Astrocyte of the spinal cord (primary cell): ENCODE measurements around the gene HOXA3.

Experiments
- DNase-seq: peaks from one replicate; pipeline ENCODE4 v3.0.0; 2011; ENCODE audit warnings: low read depth, low spot score
- H3K4me3 ChIP-seq: 2 replicates; pipeline ENCODE4 v1.5.1; 2011; ENCODE audit warnings: low read depth, mild to moderate bottlenecking, low read length, moderate library complexity
- in situ Hi-C: cut with HindIII; loops from 2 replicates; pipeline ENCODE4 v1.10.0; 2017; ENCODE audit warnings: low sequenced_read_pairs
- TF ChIP-seq, protein P1 (sequence below): IDR thresholded peaks from 2 replicates; pipeline ENCODE4 v1.5.1; 2012; ENCODE audit warnings: low read depth, mild to moderate bottlenecking, low read length, inconsistent platforms

The HOXA3 gene

GRCh38 chr7:27180431-27181420, 28.3 kb upstream of the HOXA3 start:
- no peak overlapping the region for H3K4me3 ChIP-seq
- DNase-seq: no peak
- TF ChIP-seq, protein P1, sequence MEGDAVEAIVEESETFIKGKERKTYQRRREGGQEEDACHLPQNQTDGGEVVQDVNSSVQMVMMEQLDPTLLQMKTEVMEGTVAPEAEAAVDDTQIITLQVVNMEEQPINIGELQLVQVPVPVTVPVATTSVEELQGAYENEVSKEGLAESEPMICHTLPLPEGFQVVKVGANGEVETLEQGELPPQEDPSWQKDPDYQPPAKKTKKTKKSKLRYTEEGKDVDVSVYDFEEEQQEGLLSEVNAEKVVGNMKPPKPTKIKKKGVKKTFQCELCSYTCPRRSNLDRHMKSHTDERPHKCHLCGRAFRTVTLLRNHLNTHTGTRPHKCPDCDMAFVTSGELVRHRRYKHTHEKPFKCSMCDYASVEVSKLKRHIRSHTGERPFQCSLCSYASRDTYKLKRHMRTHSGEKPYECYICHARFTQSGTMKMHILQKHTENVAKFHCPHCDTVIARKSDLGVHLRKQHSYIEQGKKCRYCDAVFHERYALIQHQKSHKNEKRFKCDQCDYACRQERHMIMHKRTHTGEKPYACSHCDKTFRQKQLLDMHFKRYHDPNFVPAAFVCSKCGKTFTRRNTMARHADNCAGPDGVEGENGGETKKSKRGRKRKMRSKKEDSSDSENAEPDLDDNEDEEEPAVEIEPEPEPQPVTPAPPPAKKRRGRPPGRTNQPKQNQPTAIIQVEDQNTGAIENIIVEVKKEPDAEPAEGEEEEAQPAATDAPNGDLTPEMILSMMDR: no peak
- in situ Hi-C loops: no loop called here

- H3K4me3 ChIP-seq: no peak overlapping the region
- in situ Hi-C loops: no loop called here
- DNase-seq: peak; percentile 55
- TF ChIP-seq, protein P1: peak; percentile 90
Observed at GRCh38 chr7:27179503-27180430, 27.4 kb upstream of the HOXA3 start.

GRCh38 chr7:27179030-27179429, 26.6 kb upstream of the HOXA3 start:
- TF ChIP-seq, protein P1: no peak
- no peak overlapping the region for H3K4me3 ChIP-seq
- in situ Hi-C loops: no loop called here
- DNase-seq: no peak

DNA sequence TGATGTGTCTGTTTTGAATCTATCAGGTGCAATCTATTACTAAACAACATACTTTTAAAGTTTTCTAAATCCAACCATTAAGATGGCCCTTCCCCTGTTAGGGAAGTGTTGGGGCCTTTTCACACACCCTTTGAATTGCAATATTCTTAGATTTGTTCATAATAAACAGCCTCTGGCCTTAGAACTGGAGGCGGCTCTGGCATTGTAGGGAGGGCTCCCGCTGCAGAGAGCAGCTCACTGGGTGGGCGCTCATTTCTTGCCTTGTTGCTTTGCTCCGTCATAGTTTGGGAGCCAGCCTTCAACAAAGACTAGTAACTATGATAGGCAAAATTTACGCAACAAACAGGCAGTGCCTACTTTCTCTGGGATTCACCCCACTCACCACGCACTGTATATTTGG, 26.0 kb upstream of the HOXA3 start:
- DNase-seq: no peak
- in situ Hi-C loops: no loop called here
- H3K4me3 ChIP-seq: no peak overlapping the region
- TF ChIP-seq, protein P1: no peak

DNA sequence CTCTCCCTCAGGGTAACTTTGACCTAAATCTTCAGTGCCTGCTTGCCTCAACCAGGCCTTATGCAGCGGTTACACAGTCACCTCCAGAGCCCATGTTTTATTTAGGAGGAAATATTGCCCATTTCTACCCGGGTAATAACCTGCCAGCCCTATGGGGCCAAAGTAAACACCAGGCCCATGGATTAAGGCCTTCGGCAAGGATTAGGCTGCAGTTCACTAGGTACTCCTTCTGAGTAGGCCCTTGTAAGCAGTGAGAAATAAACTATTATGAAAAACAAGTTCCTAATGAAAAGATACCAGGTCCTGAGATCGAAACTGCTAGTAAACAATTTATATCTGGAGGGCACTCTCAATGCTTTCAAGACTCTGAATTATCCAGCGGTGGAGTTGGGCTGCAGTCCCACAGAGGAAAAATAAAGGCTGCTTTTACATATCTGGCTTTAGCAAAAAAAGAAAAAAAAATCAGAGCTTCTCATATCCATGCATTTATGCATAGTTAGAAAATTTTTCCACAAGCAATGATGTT, 25.5 kb upstream of the HOXA3 start:
- DNase-seq: no peak
- no peak overlapping the region for H3K4me3 ChIP-seq
- in situ Hi-C loops: no loop called here
- TF ChIP-seq, protein P1: no peak
